ENCODE measurements around the gene PTHLH. TPM values are rescaled to one million over a fixed set of nuclear protein-coding genes. Genes with fewer than 3 reads are reported as not detected.

Gene PTHLH
- total and polyA plus RNA-seq, 2 donors (not counting 1 experiment from before 2014, with no cell fraction given), result not detected

GRCh38 chr12:27940756-27941402, 31.7 kb downstream of the PTHLH start:
- 60% methylated on average over 1 of the region's 4 CpGs for WGBS (ENCODE audit: insufficient coverage)
- Histone ChIP-seq H3K79me2 (ENCODE audit: control insufficient read depth, insufficient read depth, low read length) (no peaks in the 10 kb centered on the region), H3K4me2 (replicated peaks; ENCODE audit: low read depth, low read length, poor library complexity, severe bottlenecking) (no peak overlapping the region), H4K20me1 (ENCODE audit: control insufficient read depth, insufficient read depth, low read length, poor library complexity, severe bottlenecking) (no peaks in the 10 kb centered on the region), H2AFZ (ENCODE audit: insufficient read depth, low read depth, low read length, poor library complexity, severe bottlenecking) (no peak overlapping the region), H3K9me3 (ENCODE audit: control extremely low read depth in 1 of 3, control insufficient read depth in 2 of 3, insufficient read depth in 1 of 3, low read length in 2 of 3) (no peaks in the 10 kb centered on the region), H3K4me3 (ENCODE audit: control extremely low read depth in 1 of 5, extremely low read depth in 1 of 5, insufficient read depth in 1 of 5, low read depth in 2 of 5, low read length in 4 of 5) (no peak overlapping the region), H3K9ac (ENCODE audit: low read length) (no peak overlapping the region), H3K4me1 (ENCODE audit: control insufficient read depth in 2 of 2, insufficient read depth in 2 of 2, low read length in 2 of 2) (no peaks in the 10 kb centered on the region), H3K36me3 (replicated peaks in 1 of 2; ENCODE audit: control extremely low read depth in 1 of 2, control insufficient read depth in 1 of 2, extremely low read depth in 1 of 2, insufficient read depth in 2 of 2, low read length in 1 of 2) (no peaks in the 10 kb centered on the region), H3K27me3 (replicated peaks in 1 of 4; ENCODE audit: control extremely low read depth in 1 of 4, control insufficient read depth in 3 of 4, insufficient read depth in 4 of 4, low read length in 3 of 4) (peaks cover 0 to 4% (median 1%) of the 10 kb centered on the region in 4 experiments), H3K27ac (ENCODE audit: low read length in 2 of 2) (no peak overlapping the region)
- DNase-seq (peak; percentile 67), ATAC-seq (ENCODE audit: low read depth) (peak; percentile 62)
- POLR2A ChIA-PET, result no interaction called here
- peaks cover 3% of the 10 kb centered on the region for H3K27me3 Mint-ChIP-seq
- CTCF ChIA-PET, result interaction anchor here (0.7 to 5.3 kb wide), 9 partner anchors 9 to 932 kb away, joined by 3 to 59 read pairs (median 3); no protein-coding TSS in a partner anchor
- H3K4me1 Mint-ChIP-seq, result no peaks in the 10 kb centered on the region
- no peak overlapping the region for H3K4me3 Mint-ChIP-seq
- H3K27ac Mint-ChIP-seq, result no peak overlapping the region
- no peaks in the 10 kb centered on the region for H3K9me3 Mint-ChIP-seq (ENCODE audit: insufficient read depth)
- intact Hi-C loops (cut with micrococcal nuclease), result no loop called here
- no peak for TF ChIP-seq EZH2 (IDR thresholded peaks at IDR 0.05; ENCODE audit: borderline replicate concordance, insufficient read depth, low read depth, low read length, poor library complexity, severe bottlenecking)
- peak; percentile 86 for TF ChIP-seq CTCF (IDR thresholded peaks at IDR 0.05)

- ChIA-PET POLR2A (no interaction called here), CTCF (interaction anchor here (1.0 to 5.3 kb wide), 7 partner anchors 9 to 211 kb away, joined by 3 to 59 read pairs (median 3); no protein-coding TSS in a partner anchor)
- peaks cover 0 to 4% (median 1%) of the 10 kb centered on the region in 4 experiments for H3K27me3 ChIP-seq (replicated peaks in 1 of 4; ENCODE audit: control extremely low read depth in 1 of 4, control insufficient read depth in 3 of 4, insufficient read depth in 4 of 4, low read length in 3 of 4)
- no peaks in the 10 kb centered on the region for H3K4me1 ChIP-seq (ENCODE audit: control insufficient read depth in 2 of 2, insufficient read depth in 2 of 2, low read length in 2 of 2)
- no peaks in the 10 kb centered on the region for H3K36me3 ChIP-seq (replicated peaks in 1 of 2; ENCODE audit: control extremely low read depth in 1 of 2, control insufficient read depth in 1 of 2, extremely low read depth in 1 of 2, insufficient read depth in 2 of 2, low read length in 1 of 2)
- H3K9me3 ChIP-seq (ENCODE audit: control extremely low read depth in 1 of 3, control insufficient read depth in 2 of 3, insufficient read depth in 1 of 3, low read length in 2 of 3), result no peaks in the 10 kb centered on the region
- no peaks in the 10 kb centered on the region for H4K20me1 ChIP-seq (ENCODE audit: control insufficient read depth, insufficient read depth, low read length, poor library complexity, severe bottlenecking)
- H3K9ac ChIP-seq (ENCODE audit: low read length), result no peak overlapping the region
- no peaks in the 10 kb centered on the region for H3K9me3 Mint-ChIP-seq (ENCODE audit: insufficient read depth)
- no peak for DNase-seq
- no peak overlapping the region for H2AFZ ChIP-seq (ENCODE audit: insufficient read depth, low read depth, low read length, poor library complexity, severe bottlenecking)
- H3K4me2 ChIP-seq (replicated peaks; ENCODE audit: low read depth, low read length, poor library complexity, severe bottlenecking), result no peak overlapping the region
- H3K4me1 Mint-ChIP-seq, result no peaks in the 10 kb centered on the region
- intact Hi-C loops (cut with micrococcal nuclease), result no loop called here
- H3K27me3 Mint-ChIP-seq, result peaks cover 3% of the 10 kb centered on the region
- no peak overlapping the region for H3K4me3 ChIP-seq (ENCODE audit: control extremely low read depth in 1 of 5, extremely low read depth in 1 of 5, insufficient read depth in 1 of 5, low read depth in 2 of 5, low read length in 4 of 5)
- no peak overlapping the region for H3K4me3 Mint-ChIP-seq
- TF ChIP-seq EZH2 (IDR thresholded peaks at IDR 0.05; ENCODE audit: borderline replicate concordance, insufficient read depth, low read depth, low read length, poor library complexity, severe bottlenecking) (no peak), CTCF (IDR thresholded peaks at IDR 0.05) (no peak)
- WGBS (ENCODE audit: insufficient coverage), result 91% methylated on average over 3 of the region's 4 CpGs
- ATAC-seq (ENCODE audit: low read depth), result no peak
- H3K79me2 ChIP-seq (ENCODE audit: control insufficient read depth, insufficient read depth, low read length), result no peaks in the 10 kb centered on the region
- H3K27ac ChIP-seq (ENCODE audit: low read length in 2 of 2), result no peak overlapping the region
- H3K27ac Mint-ChIP-seq, result no peak overlapping the region
These were observed 32.3 kb downstream of the PTHLH start for GRCh38 chr12:27940245-27940644.

Measured in B cell (primary cell).